ENCODE data around the gene OR10A4. TPM values are rescaled to one million over a fixed set of nuclear protein-coding genes. Genes with fewer than 3 reads are reported as not detected.
A peak's percentile ranks its signal among the peaks of the same experiment; 100 is the strongest.
"Not testable (repeated sequence)": the region's sequence is repeated elsewhere in the genome, so short reads cannot be mapped to it uniquely, and the experiment has no call there.

OR10A4 gene
- total and polyA plus RNA-seq, 5 donors = not detected

DNA sequence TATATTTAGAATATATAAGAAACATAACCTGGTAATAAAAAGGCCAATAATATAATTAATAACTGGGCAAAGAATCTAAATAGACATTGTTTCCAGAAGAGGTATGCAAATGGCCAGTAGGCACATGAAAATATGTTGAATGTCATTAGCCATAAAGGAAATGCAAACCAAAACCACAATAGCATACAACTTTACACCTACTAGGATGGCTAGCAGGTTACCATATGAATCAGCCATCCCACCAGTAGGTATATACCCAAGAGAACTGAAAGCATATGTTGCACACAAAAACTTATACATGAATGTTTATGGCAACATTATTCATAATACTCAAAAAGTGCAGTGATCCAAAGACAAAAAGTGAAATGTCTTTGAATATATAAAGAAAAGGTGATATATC is 18.6 kb downstream of the OR10A4 start:
- ATAC-seq = no peak
- no peak for DNase-seq

DNA sequence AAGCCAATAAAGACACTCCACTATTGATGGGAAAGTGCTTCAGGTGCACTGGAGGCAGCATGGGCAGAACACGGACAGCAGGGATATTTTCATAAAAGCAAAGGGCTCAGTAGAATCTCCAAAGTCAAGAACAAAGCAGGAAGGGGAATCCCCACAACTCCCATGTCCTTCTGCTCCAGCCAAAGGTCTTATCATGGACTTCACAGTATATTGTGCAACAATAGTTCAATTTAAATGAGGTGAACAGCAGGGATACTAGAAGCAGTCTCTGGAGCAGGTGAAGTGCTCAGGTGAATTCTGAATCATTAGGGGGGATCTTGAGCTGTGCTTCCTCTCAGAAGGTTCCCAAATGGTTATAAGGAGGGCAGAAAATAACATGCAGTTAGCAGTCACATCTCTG is 22.5 kb downstream of the OR10A4 start:
- Histone ChIP-seq H3K4me1 (ENCODE audit: control insufficient read depth, insufficient read depth, low read length) (no peaks in the 10 kb centered on the region), H3K27me3 (ENCODE audit: control insufficient read depth, insufficient read depth) (no peaks in the 10 kb centered on the region), H3K4me3 (ENCODE audit: low read length) (no peak overlapping the region), H3K9me3 (ENCODE audit: control insufficient read depth, low read length) (no peaks in the 10 kb centered on the region), H3K27ac (ENCODE audit: low read length) (no peak overlapping the region)
- DNase-seq (no peak), ATAC-seq (no peak)
- 46% methylated on average over 1 of the region's 1 CpG for WGBS
- intact Hi-C loops (cut with DNase I) = no loop called here

More for the DNA sequence above, 18.6 kb downstream of the OR10A4 start:
- Histone ChIP-seq H3K27me3 (ENCODE audit: control insufficient read depth, insufficient read depth) (no peaks in the 10 kb centered on the region), H3K27ac (ENCODE audit: low read length) (no peak overlapping the region), H3K4me1 (ENCODE audit: control insufficient read depth, insufficient read depth, low read length) (no peaks in the 10 kb centered on the region), H3K4me3 (ENCODE audit: low read length) (no peak overlapping the region), H3K9me3 (ENCODE audit: control insufficient read depth, low read length) (no peaks in the 10 kb centered on the region)
- intact Hi-C loops (cut with DNase I) = no loop called here

DNA sequence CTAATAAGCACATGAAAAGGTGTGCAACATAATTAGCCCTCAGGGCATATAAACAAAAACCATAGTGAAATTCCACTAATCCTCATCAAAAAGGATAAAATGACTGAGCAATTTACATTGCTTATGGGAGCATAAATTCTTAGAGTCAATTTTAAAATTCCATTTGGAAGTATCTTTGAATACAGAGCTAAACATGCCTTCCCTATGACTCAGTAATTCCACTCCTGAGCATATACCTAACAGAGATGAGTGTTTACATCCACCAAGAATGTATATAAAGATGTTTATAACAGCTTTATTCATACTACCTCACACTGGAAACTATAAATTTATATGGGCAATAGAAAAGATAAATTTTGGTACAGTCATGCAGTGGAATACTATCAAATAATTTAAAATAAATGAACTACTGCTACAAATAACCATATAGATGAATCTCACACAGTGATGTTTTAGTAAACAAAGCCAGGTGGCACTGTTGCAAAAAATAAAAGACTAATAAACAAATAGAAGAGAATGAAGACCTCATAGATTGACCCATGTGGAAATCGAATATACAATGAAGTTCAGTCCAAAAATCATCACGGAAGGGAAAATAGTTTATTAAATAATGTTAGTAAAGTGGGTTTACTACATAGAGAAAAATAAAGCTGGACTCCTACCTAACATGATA is 24.0 kb downstream of the OR10A4 start:
- Histone ChIP-seq H3K9me3 (ENCODE audit: control insufficient read depth, low read length) (no peaks in the 10 kb centered on the region), H3K4me3 (ENCODE audit: low read length) (no peak overlapping the region), H3K27me3 (ENCODE audit: control insufficient read depth, insufficient read depth) (no peaks in the 10 kb centered on the region), H3K27ac (ENCODE audit: low read length) (no peak overlapping the region), H3K4me1 (ENCODE audit: control insufficient read depth, insufficient read depth, low read length) (no peaks in the 10 kb centered on the region)
- intact Hi-C loops (cut with DNase I) = no loop called here
- WGBS = 59% methylated on average over 2 of the region's 2 CpGs
- ATAC-seq = no peak
- no peak for DNase-seq

DNA sequence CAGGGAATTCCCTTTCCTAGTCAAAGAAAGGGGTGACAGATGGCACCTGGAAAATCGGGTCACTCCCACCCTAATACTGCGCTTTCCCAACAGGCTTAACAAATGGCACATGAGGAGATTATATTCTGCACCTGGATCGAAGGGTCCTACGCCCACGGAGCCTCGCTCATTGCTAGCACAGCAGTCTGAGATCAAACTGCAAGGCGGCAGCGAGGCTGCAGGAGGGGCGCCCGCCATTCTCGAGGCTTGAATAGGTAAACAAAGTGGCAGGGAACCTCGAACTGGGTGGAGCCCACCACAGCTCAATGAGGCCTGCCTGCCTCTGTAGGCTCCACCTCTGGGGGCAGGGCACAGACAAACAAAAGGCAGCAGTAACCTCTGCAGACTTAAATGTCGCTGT is 28.4 kb downstream of the OR10A4 start:
- H3K9me3 ChIP-seq (ENCODE audit: control insufficient read depth, low read length); ATAC-seq; H3K27ac ChIP-seq (ENCODE audit: low read length); intact Hi-C loops (cut with DNase I); DNase-seq; H3K27me3 ChIP-seq (ENCODE audit: control insufficient read depth, insufficient read depth); H3K4me3 ChIP-seq (ENCODE audit: low read length); H3K4me1 ChIP-seq (ENCODE audit: control insufficient read depth, insufficient read depth, low read length): not testable (repeated sequence)
- WGBS = 86% methylated on average over 13 of the region's 13 CpGs

DNA sequence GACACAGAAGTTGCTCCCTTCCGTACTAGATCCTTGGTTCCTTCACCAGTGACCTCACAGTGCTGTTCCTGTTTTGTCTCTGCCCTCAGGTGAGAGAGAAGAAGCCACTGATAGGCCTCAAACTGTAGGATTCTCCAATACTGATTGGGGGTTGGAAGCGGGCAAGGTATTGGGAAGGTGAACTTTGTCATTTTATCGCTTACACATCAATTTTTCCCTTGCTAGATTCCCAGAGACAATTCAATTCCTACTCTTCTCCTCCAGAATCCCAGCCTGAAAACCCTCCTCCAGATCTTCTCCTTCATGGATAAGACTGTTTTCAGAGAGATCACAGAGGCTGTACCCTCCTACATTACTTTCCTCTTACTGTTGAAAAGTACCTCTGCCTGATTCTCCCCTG is 35.0 kb downstream of the OR10A4 start:
- DNase-seq (no peak), ATAC-seq (no peak)
- Histone ChIP-seq H3K27ac (ENCODE audit: low read length) (no peak overlapping the region), H3K9me3 (ENCODE audit: control insufficient read depth, low read length) (no peaks in the 10 kb centered on the region), H3K27me3 (ENCODE audit: control insufficient read depth, insufficient read depth) (no peaks in the 10 kb centered on the region), H3K4me1 (ENCODE audit: control insufficient read depth, insufficient read depth, low read length) (no peaks in the 10 kb centered on the region), H3K4me3 (ENCODE audit: low read length) (no peak overlapping the region)
- intact Hi-C loops (cut with DNase I) = no loop called here
- 90% methylated on average over 3 of the region's 3 CpGs for WGBS

DNA sequence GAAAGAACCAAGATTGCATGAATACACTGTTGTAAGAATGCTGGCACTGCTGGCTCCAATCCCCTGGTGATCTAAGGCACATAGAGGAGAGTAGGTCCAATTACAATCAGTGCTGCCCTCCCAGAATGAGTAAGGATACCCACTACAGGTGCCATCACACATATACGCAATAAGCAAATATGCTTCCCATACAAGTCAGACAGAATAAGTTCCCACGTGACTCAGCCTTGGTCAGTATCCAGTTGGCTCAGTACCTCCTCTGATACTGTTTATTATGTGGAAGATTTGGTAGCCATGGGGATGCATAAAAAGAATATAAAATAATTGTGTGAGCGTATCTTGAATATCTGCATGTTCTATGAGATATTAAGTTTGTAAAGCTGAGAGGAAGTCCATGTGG is 35.5 kb downstream of the OR10A4 start:
- whole genome bisulfite sequencing = 31% methylated on average over 3 of the region's 3 CpGs
- intact Hi-C loops (cut with DNase I) = no loop called here

DNA sequence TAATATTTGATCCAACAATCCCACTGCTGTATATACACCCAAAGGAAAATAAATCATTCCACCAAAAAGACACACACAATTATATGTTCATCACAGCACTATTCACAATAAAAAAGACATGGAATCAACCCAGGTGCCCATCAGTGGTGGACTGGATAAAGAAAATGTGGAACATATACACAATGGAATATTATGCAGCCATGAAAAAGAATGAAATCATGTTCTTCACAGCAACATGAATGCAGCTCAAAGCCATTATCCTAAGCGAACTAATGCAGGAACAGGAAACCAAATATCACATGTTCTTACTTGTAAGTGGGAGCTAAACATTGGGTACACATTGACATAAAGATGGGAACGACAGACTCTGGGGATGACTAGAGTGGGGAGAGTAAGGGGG is 43.3 kb downstream of the OR10A4 start:
- H3K27ac ChIP-seq (ENCODE audit: low read length) = no peak overlapping the region
- intact Hi-C loops (cut with DNase I) = no loop called here

More for the DNA sequence above, 35.5 kb downstream of the OR10A4 start:
- H3K4me1 ChIP-seq (ENCODE audit: control insufficient read depth, insufficient read depth, low read length) = no peaks in the 10 kb centered on the region
- DNase-seq (peak in 1 of 3 donors; percentile 28), ATAC-seq (peak in 1 of 2 donors; percentile 41)
- H3K27ac ChIP-seq (ENCODE audit: low read length) = no peak overlapping the region
- no peaks in the 10 kb centered on the region for H3K9me3 ChIP-seq (ENCODE audit: control insufficient read depth, low read length)
- no peaks in the 10 kb centered on the region for H3K27me3 ChIP-seq (ENCODE audit: control insufficient read depth, insufficient read depth)
- H3K4me3 ChIP-seq (ENCODE audit: low read length) = no peak overlapping the region

DNA sequence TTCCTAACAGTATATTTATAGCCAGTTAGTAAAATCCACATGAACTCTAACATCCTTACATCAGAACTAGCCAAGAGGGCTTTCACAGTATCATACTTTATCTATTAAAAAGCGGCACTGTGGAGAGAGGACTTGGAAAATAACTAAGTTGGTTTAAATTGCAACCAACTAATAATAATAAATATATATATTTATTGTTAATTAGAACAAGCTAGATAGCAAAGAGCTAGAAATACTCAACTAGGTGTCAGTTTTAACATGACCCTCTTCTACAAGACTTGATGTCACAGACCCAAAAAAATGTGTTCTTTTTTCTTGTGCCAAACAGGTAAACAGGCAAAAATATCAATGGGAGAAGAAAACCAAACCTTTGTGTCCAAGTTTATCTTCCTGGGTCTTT is 44.3 kb downstream of the OR10A4 start, which contains the start of gene OR2D3:
Gene OR2D3 (plus strand): TSS at position 301 of the 400 bp plus-strand sequence. CDS start 0 bp downstream, at position 301.
- no peaks in the 10 kb centered on the region for H3K4me1 ChIP-seq (ENCODE audit: control insufficient read depth, insufficient read depth, low read length)
- no peak within 1 kb of the TSS for H3K4me3 ChIP-seq (ENCODE audit: low read length)
- H3K27ac ChIP-seq (ENCODE audit: low read length) = no peak within 1 kb of the TSS
- ATAC-seq (no peak), DNase-seq (no peak)
- no peaks in the 10 kb centered on the region for H3K27me3 ChIP-seq (ENCODE audit: control insufficient read depth, insufficient read depth)
- intact Hi-C loops (cut with DNase I) = no loop called here
- WGBS = 88% methylated on average over 1 of the region's 1 CpG
- no peaks in the 10 kb centered on the region for H3K9me3 ChIP-seq (ENCODE audit: control insufficient read depth, low read length)

More for the DNA sequence above, 43.3 kb downstream of the OR10A4 start:
- DNase-seq = no peak
- H3K27me3 ChIP-seq (ENCODE audit: control insufficient read depth, insufficient read depth) = no peaks in the 10 kb centered on the region
- H3K9me3 ChIP-seq (ENCODE audit: control insufficient read depth, low read length) = no peaks in the 10 kb centered on the region
- no peak overlapping the region for H3K4me3 ChIP-seq (ENCODE audit: low read length)
- ATAC-seq = no peak
- no peaks in the 10 kb centered on the region for H3K4me1 ChIP-seq (ENCODE audit: control insufficient read depth, insufficient read depth, low read length)
- WGBS = 46% methylated on average over 2 of the region's 2 CpGs

DNA sequence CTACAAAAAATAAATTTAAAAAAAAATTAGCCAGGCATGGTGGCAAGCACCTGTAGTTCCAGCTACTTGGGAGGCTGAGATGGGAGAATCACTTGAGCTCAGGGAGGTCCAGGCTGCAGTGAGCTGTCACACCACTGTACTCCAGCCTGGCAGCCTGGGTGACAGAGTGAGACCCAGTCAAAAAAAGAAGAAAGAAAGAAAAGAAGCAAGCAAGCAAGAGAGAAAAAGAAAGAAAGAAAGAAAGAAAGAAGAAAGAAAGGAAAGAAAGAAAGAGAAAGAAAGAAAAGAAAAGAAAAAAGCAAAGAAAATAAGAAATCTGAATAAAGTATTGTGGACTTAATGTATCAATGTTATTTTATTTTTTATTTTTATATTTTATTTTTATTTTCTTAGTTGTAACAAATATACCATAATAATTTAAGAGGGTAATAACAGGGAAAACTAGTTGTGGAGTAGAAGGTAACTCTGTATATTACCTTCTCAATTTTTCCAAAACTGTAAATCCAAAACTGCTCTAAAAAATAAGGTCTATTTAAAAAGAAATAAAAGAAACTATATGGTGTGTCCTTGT is 48.7 kb downstream of the OR10A4 start:
- DNase-seq (peak in 1 of 3 donors; percentile 10), ATAC-seq (no peak)
- Histone ChIP-seq H3K9me3 (ENCODE audit: control insufficient read depth, low read length) (no peaks in the 10 kb centered on the region), H3K4me1 (ENCODE audit: control insufficient read depth, insufficient read depth, low read length) (no peaks in the 10 kb centered on the region), H3K4me3 (ENCODE audit: low read length) (no peak overlapping the region), H3K27me3 (ENCODE audit: control insufficient read depth, insufficient read depth) (no peaks in the 10 kb centered on the region), H3K27ac (ENCODE audit: low read length) (no peak overlapping the region)
- intact Hi-C loops (cut with DNase I) = no loop called here

DNA sequence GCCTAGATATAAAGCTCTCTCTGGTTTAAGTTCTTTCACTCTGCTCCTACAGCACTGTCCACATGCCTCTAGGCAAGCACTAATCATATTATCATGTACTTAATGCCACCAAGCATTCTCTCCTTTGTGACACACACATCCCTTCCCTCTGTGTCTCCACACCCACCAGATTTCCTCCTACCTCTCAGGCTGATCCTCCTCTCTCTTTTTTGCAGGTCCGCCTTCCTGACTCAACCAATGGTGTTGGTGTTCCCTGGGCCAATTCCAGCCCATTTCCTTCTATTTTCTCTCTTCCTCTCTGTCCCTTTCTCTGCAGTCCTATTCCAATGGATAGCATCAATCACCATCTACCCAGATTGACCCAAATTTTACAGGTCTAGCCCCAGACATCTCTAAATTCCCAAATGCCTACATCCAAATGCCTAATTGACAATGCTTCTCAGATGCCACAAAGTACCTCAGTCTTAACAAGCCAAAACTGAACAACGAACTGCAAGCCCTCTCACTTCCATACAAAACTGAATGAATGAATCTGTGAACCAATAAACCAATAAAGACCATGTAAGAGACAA is 49.3 kb downstream of the OR10A4 start:
- DNase-seq = peak in 1 of 3 donors; percentile 10
- intact Hi-C loops (cut with DNase I) = no loop called here
- 41% methylated on average over 2 of the region's 2 CpGs for WGBS
- Histone ChIP-seq H3K27me3 (ENCODE audit: control insufficient read depth, insufficient read depth) (no peaks in the 10 kb centered on the region), H3K27ac (ENCODE audit: low read length) (no peak overlapping the region), H3K4me1 (ENCODE audit: control insufficient read depth, insufficient read depth, low read length) (no peaks in the 10 kb centered on the region), H3K4me3 (ENCODE audit: low read length) (peak overlapping the region; percentile 59), H3K9me3 (ENCODE audit: control insufficient read depth, low read length) (no peaks in the 10 kb centered on the region)
- peak; percentile 27 to 48 for ATAC-seq

DNA sequence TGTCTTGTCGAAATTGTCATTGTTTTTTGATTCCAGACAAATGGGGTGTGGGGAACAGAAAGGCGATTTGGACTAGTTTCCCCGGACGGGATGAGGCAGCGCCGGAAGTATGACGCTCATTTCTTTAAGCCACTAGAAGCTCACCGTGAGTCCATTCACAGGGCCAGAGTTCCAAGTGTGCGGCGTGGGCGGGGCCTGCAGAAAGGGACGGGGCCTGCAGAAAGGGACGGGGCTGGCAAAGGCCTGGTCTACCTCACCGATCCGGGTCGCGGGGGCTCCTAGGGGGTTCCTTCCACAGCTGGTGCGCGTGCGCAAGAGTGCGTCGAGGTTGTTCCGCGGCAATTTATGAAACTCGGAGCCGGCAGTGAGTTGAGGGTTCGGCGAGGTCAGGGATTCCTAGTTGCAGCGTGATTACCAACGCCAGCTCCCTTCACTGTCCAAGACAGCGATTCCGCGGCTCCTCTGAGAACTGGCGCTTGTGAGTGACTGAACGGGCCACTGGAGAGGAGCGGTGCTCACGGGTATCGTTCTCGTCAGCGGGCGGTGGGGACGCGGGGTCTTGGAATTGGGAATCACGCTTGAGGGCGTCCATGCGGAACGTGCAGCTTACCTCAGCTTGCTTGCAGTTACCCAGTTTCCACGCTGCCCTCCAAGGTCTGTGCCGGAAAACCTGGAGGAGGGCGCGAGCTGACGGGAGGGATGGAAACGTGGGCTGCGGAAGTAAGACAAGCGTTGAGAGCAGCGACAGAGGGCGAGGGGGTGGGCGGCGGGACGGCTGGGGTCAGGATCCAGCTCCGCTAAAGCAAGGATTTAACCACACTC is 50.0 kb downstream of the OR10A4 start, which contains the start of gene ZNF215:
Gene ZNF215 (plus strand): TSS at position 219 of the 822 bp plus-strand sequence. CDS start 5,847 bp downstream, outside the sequence.
- ATAC-seq = peak; percentile 95 to 97
- Histone ChIP-seq H3K27ac (ENCODE audit: low read length) (no peak within 1 kb of the TSS), H3K4me3 (ENCODE audit: low read length) (peak within 1 kb of the TSS; percentile 59), H3K9me3 (ENCODE audit: control insufficient read depth, low read length) (no peaks in the 10 kb centered on the region), H3K4me1 (ENCODE audit: control insufficient read depth, insufficient read depth, low read length) (no peaks in the 10 kb centered on the region), H3K27me3 (ENCODE audit: control insufficient read depth, insufficient read depth) (no peaks in the 10 kb centered on the region)
- intact Hi-C loops (cut with DNase I) = no loop called here
- under 1% methylated on average over 61 of the region's 61 CpGs for WGBS
- DNase-seq = peak; percentile 87 to 92 (median 89)

All from right cardiac atrium (tissue), 5 donors.